ENCODE measurements around the gene TCEAL1. TPM values are rescaled to one million over a fixed set of nuclear protein-coding genes. Genes with fewer than 3 reads are reported as not detected.

TCEAL1 gene
- polyA plus RNA-seq, 1 donor from 2014 or later, result 89.4 TPM

DNA sequence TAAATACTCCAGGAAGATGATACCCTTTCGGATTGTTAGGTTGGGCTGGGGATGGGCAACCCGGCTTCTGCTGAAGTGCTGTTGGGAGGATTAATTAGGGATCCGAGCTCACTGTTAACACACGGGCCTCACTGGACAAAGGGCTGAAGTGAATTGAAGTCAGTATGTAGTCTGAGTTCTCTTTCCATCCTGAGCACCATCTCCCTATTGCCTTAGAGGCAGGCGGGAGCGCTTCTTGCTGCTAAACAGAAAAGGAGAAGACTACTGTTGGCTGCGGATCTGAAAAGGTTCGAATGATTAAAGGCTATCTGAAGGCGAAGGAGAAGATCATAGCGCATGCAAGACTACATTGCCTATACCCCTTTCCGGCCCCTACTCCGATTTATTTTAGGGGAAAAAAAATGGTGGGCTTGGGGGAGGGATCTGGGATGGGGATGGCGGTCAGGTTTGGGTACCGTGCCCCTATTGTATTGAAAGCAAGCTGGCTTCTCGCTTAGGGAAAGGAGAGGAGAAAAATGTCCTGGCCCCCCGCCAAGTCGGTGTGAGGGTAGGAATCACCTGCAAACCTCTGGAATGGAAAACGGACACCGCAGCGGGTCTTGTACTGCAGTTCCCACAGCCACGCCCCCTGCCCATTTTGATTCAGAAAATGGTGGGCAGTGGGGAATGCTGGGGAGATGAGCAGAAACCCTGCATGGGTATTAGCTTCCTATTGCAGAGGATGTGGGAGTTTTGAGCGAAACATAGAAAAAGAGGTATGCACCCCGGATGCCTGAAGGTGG, 35.4 kb downstream of the TCEAL1 start:
- TF ChIP-seq EZH2 (IDR thresholded peaks at IDR 0.05; ENCODE audit: borderline replicate concordance, insufficient read depth, low read length, poor library complexity, severe bottlenecking) (no peak), POLR2AphosphoS5 (IDR thresholded peaks at IDR 0.05) (no peak), RAD21 (conservative IDR thresholded peaks at IDR 0.05) (no peak), SMC3 (conservative IDR thresholded peaks at IDR 0.05; ENCODE audit: poor library complexity) (no peak), EP300 (conservative IDR thresholded peaks at IDR 0.05; ENCODE audit: poor library complexity, severe bottlenecking) (no peak), MXI1 (conservative IDR thresholded peaks at IDR 0.05; ENCODE audit: poor library complexity, severe bottlenecking) (no peak), TAF1 (IDR thresholded peaks at IDR 0.05; ENCODE audit: low read depth) (no peak)
- TF ChIP-seq, protein P1, sequence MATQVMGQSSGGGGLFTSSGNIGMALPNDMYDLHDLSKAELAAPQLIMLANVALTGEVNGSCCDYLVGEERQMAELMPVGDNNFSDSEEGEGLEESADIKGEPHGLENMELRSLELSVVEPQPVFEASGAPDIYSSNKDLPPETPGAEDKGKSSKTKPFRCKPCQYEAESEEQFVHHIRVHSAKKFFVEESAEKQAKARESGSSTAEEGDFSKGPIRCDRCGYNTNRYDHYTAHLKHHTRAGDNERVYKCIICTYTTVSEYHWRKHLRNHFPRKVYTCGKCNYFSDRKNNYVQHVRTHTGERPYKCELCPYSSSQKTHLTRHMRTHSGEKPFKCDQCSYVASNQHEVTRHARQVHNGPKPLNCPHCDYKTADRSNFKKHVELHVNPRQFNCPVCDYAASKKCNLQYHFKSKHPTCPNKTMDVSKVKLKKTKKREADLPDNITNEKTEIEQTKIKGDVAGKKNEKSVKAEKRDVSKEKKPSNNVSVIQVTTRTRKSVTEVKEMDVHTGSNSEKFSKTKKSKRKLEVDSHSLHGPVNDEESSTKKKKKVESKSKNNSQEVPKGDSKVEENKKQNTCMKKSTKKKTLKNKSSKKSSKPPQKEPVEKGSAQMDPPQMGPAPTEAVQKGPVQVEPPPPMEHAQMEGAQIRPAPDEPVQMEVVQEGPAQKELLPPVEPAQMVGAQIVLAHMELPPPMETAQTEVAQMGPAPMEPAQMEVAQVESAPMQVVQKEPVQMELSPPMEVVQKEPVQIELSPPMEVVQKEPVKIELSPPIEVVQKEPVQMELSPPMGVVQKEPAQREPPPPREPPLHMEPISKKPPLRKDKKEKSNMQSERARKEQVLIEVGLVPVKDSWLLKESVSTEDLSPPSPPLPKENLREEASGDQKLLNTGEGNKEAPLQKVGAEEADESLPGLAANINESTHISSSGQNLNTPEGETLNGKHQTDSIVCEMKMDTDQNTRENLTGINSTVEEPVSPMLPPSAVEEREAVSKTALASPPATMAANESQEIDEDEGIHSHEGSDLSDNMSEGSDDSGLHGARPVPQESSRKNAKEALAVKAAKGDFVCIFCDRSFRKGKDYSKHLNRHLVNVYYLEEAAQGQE (IDR thresholded peaks at IDR 0.05; ENCODE audit: borderline replicate concordance), result no peak
- TF ChIP-seq, protein P2, sequence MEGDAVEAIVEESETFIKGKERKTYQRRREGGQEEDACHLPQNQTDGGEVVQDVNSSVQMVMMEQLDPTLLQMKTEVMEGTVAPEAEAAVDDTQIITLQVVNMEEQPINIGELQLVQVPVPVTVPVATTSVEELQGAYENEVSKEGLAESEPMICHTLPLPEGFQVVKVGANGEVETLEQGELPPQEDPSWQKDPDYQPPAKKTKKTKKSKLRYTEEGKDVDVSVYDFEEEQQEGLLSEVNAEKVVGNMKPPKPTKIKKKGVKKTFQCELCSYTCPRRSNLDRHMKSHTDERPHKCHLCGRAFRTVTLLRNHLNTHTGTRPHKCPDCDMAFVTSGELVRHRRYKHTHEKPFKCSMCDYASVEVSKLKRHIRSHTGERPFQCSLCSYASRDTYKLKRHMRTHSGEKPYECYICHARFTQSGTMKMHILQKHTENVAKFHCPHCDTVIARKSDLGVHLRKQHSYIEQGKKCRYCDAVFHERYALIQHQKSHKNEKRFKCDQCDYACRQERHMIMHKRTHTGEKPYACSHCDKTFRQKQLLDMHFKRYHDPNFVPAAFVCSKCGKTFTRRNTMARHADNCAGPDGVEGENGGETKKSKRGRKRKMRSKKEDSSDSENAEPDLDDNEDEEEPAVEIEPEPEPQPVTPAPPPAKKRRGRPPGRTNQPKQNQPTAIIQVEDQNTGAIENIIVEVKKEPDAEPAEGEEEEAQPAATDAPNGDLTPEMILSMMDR (IDR thresholded peaks at IDR 0.05; ENCODE audit: poor library complexity, severe bottlenecking), result no peak
- H3K9ac ChIP-seq (ENCODE audit: low read length), result no peak overlapping the region
- H2AFZ ChIP-seq (ENCODE audit: low read depth, low read length), result no peak overlapping the region
- no peaks in the 10 kb centered on the region for H4K20me1 ChIP-seq (ENCODE audit: insufficient read depth)
- H3K36me3 ChIP-seq (ENCODE audit: insufficient read depth, low read length), result no peaks in the 10 kb centered on the region
- H3K79me2 ChIP-seq (replicated peaks; ENCODE audit: insufficient read depth, low read length), result no peaks in the 10 kb centered on the region
- no peak overlapping the region for H3K4me2 ChIP-seq (ENCODE audit: low read length)
- H3K4me3 ChIP-seq (ENCODE audit: low read length), result no peak overlapping the region
- H3K9me2 ChIP-seq (ENCODE audit: insufficient read depth, low read length), result no peaks in the 10 kb centered on the region
- H3K27ac ChIP-seq (ENCODE audit: low read length), result no peak overlapping the region
- no peaks in the 10 kb centered on the region for H3K9me3 ChIP-seq (ENCODE audit: low read length)
- no peaks in the 10 kb centered on the region for H3F3A ChIP-seq (ENCODE audit: insufficient read depth, low read length, poor library complexity, severe bottlenecking)
- H3K27me3 ChIP-seq (ENCODE audit: insufficient read depth, low read depth, low read length), result no peaks in the 10 kb centered on the region

DNA sequence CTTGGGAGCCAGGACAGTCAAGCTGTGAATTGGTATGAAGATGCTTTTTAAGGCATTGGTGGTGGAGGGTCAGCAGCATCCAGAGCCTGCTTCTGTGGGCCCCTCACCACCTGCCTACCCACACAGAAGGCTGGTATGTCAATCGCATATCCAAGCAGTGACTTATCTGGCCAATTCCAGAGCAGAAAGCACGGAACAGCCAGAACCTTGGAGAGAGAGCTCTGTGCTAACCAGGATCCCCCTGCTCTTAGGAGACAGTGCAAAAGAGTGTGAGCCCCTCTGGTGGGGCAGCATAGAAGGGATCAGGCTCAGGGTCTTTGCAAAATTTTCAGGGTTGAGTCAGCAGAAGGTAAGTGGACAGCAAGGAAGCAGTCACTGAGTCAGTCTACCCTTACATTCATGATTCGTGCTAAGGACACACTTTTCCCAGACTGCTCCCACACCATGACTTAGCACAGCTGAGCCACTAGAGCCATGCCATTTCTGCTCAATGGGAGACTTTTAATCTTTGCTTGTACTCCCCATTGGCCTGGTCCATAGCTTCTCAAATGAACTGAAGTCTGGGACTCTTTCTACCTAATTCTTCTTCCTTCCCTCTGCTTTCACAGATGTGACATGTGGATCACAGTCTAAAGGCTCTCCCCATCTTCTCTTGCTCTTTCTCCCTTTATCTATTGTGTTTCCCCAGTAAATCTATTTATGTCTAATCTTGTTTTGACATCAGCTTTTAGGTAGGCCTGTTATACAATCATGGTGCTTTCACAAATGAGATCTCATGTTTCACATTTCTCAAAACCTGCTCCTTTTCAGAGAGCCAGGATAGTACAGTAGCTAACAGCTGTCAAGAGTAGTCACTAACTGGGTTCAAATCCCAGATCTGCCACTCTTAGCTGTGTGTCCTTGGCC, 37.7 kb downstream of the TCEAL1 start:
- Histone ChIP-seq H3K79me2 (replicated peaks; ENCODE audit: insufficient read depth, low read length) (no peaks in the 10 kb centered on the region), H3K9ac (ENCODE audit: low read length) (no peak overlapping the region), H3K36me3 (ENCODE audit: insufficient read depth, low read length) (no peaks in the 10 kb centered on the region), H3K9me3 (ENCODE audit: low read length) (no peaks in the 10 kb centered on the region), H2AFZ (ENCODE audit: low read depth, low read length) (no peak overlapping the region), H3F3A (ENCODE audit: insufficient read depth, low read length, poor library complexity, severe bottlenecking) (no peaks in the 10 kb centered on the region), H3K27me3 (ENCODE audit: insufficient read depth, low read depth, low read length) (no peaks in the 10 kb centered on the region), H4K20me1 (ENCODE audit: insufficient read depth) (no peaks in the 10 kb centered on the region), H3K9me2 (ENCODE audit: insufficient read depth, low read length) (no peaks in the 10 kb centered on the region), H3K4me3 (ENCODE audit: low read length) (no peak overlapping the region), H3K27ac (ENCODE audit: low read length) (no peak overlapping the region), H3K4me2 (ENCODE audit: low read length) (no peak overlapping the region)
- TF ChIP-seq TAF1 (IDR thresholded peaks at IDR 0.05; ENCODE audit: low read depth), result no peak
- no peak for TF ChIP-seq SMC3 (conservative IDR thresholded peaks at IDR 0.05; ENCODE audit: poor library complexity)
- TF ChIP-seq EZH2 (IDR thresholded peaks at IDR 0.05; ENCODE audit: borderline replicate concordance, insufficient read depth, low read length, poor library complexity, severe bottlenecking), result no peak
- TF ChIP-seq MXI1 (conservative IDR thresholded peaks at IDR 0.05; ENCODE audit: poor library complexity, severe bottlenecking), result no peak
- TF ChIP-seq, protein P1 (IDR thresholded peaks at IDR 0.05; ENCODE audit: borderline replicate concordance), result no peak
- no peak for TF ChIP-seq EP300 (conservative IDR thresholded peaks at IDR 0.05; ENCODE audit: poor library complexity, severe bottlenecking)
- TF ChIP-seq, protein P2 (IDR thresholded peaks at IDR 0.05; ENCODE audit: poor library complexity, severe bottlenecking), result no peak
- TF ChIP-seq RAD21 (conservative IDR thresholded peaks at IDR 0.05), result no peak
- TF ChIP-seq POLR2AphosphoS5 (IDR thresholded peaks at IDR 0.05), result no peak
